IMR-90 (cell line): Measurements from ENCODE around the gene SGK1. TPM values are rescaled to one million over a fixed set of nuclear protein-coding genes. Genes with fewer than 3 reads are reported as not detected.

Experiments used
- ATAC-seq: fragments of 200-7000 bp; cut with Tn5 transposase; 2 replicates; pipeline ENCODE4 v1.9.1; 2020; ENCODE audit warnings: low read depth, mild to moderate bottlenecking, moderate library complexity
- BruUV-seq: library from RNA; stranded (reverse); fragments of 400-500 nt; replicated peaks from 2 replicates; lab custom pipeline; 2021; lab: Mats Ljungman, UMichigan
- CTCF ChIA-PET: fragments of 300-600 bp; formaldehyde crosslinking; extraction: SDS; loops from one replicate; lab custom pipeline; 2021; ENCODE audit warnings: antibody characterized with exemption; lab: Yijun Ruan, JAX
- POLR2A ChIA-PET: fragments of 300-600 bp; sonication (Branson Sonifier 250); formaldehyde crosslinking; loops from one replicate; lab custom pipeline; 2022; ENCODE audit warnings: antibody characterized with exemption; ENCODE audit not compliant: unreplicated experiment; lab: Charles Lee
- DNase-seq: peaks from one replicate; pipeline ENCODE4 v3.0.0; 2013
- H2AFZ ChIP-seq: replicated peaks from 2 replicates; pipeline ENCODE3; 2013; ENCODE audit warnings: low read length, mild to moderate bottlenecking; ENCODE audit not compliant: poor library complexity
- H2AK5ac ChIP-seq: 2 replicates; pipeline ENCODE4 v1.6.1; 2013; ENCODE audit warnings: low read depth, low read length, inconsistent platforms
- H2AK9ac ChIP-seq: replicated peaks from 2 replicates; pipeline ENCODE3; 2013; ENCODE audit warnings: mild to moderate bottlenecking, low read depth, low read length, moderate library complexity; ENCODE audit not compliant: poor library complexity
- H2BK120ac ChIP-seq: 2 replicates; pipeline ENCODE4 v1.6.1; 2013; ENCODE audit warnings: low read depth, low read length, inconsistent platforms
- H2BK15ac ChIP-seq: 3 replicates; pipeline ENCODE4 v1.6.1; 2013; ENCODE audit warnings: low read depth, low read length, inconsistent platforms
- H2BK20ac ChIP-seq: 2 replicates; pipeline ENCODE4 v1.6.1; 2013; ENCODE audit warnings: low read depth, mild to moderate bottlenecking, inconsistent platforms, low read length, moderate library complexity
- H2BK5ac ChIP-seq: 2 replicates; pipeline ENCODE4 v1.6.1; 2013; ENCODE audit warnings: mild to moderate bottlenecking, low read depth, low read length, inconsistent platforms; ENCODE audit not compliant: poor library complexity, severe bottlenecking
- H3K14ac ChIP-seq: replicated peaks from 2 replicates; pipeline ENCODE4 v1.6.1; 2013; ENCODE audit warnings: low read depth, low read length, inconsistent platforms
- H3K18ac ChIP-seq: 2 replicates; pipeline ENCODE4 v1.6.1; 2013; ENCODE audit warnings: low read depth, low read length, control low read depth
- H3K23ac ChIP-seq: 2 replicates; pipeline ENCODE4 v1.6.1; 2013; ENCODE audit warnings: low read depth, low read length, inconsistent platforms
- H3K27ac ChIP-seq: 2 replicates; pipeline ENCODE4 v1.5.1; 2013; ENCODE audit warnings: mild to moderate bottlenecking, control low read depth, low read length; ENCODE audit not compliant: insufficient read depth
- H3K27me3 ChIP-seq: 2 replicates; pipeline ENCODE4 v1.6.1; 2013; ENCODE audit warnings: low read length; ENCODE audit not compliant: control insufficient read depth, insufficient read depth
- H3K36me3 ChIP-seq: 2 replicates; pipeline ENCODE4 v1.6.1; 2013; ENCODE audit warnings: low read length, mixed read lengths; ENCODE audit not compliant: control insufficient read depth, insufficient read depth
- H3K4ac ChIP-seq: 2 replicates; pipeline ENCODE4 v1.6.1; 2013; ENCODE audit warnings: low read depth, low read length, inconsistent platforms
- H3K4me1 ChIP-seq: 2 replicates; pipeline ENCODE4 v1.6.1; 2013; ENCODE audit warnings: low read length, mixed read lengths; ENCODE audit not compliant: control insufficient read depth, insufficient read depth
- H3K4me2 ChIP-seq: 2 replicates; pipeline ENCODE4 v1.6.1; 2013; ENCODE audit warnings: low read depth, mild to moderate bottlenecking, control low read depth, low read length, moderate library complexity
- H3K4me3 ChIP-seq: 2 replicates; pipeline ENCODE4 v1.5.1; 2013; ENCODE audit warnings: low read depth, mild to moderate bottlenecking, control low read depth, low read length, moderate library complexity; ENCODE audit not compliant: insufficient read depth
- H3K56ac ChIP-seq: 2 replicates; pipeline ENCODE4 v1.6.1; 2013; ENCODE audit warnings: low read length, inconsistent platforms; ENCODE audit not compliant: insufficient read depth; ENCODE audit errors: extremely low read depth
- H3K79me1 ChIP-seq, 2 experiments: 2 replicates each; pipeline ENCODE4 v1.6.1; 2013; ENCODE audit warnings: low read length in 2 of 2, inconsistent platforms in 1 of 2, low read depth in 1 of 2
- H3K9ac ChIP-seq: 2 replicates; pipeline ENCODE4 v1.6.1; 2013; ENCODE audit warnings: low read depth, low read length, control low read depth
- H3K9me1 ChIP-seq: 2 replicates; pipeline ENCODE4 v1.6.1; 2013; ENCODE audit warnings: low read length, inconsistent platforms; ENCODE audit not compliant: insufficient read depth
- H3K9me3 ChIP-seq: 2 replicates; pipeline ENCODE4 v1.6.1; 2013; ENCODE audit warnings: low read length; ENCODE audit not compliant: control insufficient read depth, insufficient read depth
- H4K20me1 ChIP-seq: 2 replicates; pipeline ENCODE4 v1.6.1; 2013; ENCODE audit warnings: low read length, inconsistent platforms; ENCODE audit not compliant: insufficient read depth
- H4K5ac ChIP-seq: 2 replicates; pipeline ENCODE4 v1.6.1; 2013; ENCODE audit warnings: mild to moderate bottlenecking, low read depth, low read length, control low read depth
- H4K8ac ChIP-seq, 2 experiments: 2 replicates each; pipeline ENCODE4 v1.6.1; 2013; ENCODE audit warnings: low read depth in 2 of 2, low read length in 2 of 2, control low read depth in 1 of 2, inconsistent platforms in 1 of 2
- H4K91ac ChIP-seq: 2 replicates; pipeline ENCODE4 v1.6.1; 2013; ENCODE audit warnings: low read depth, low read length, inconsistent platforms; ENCODE audit not compliant: insufficient read depth
- BHLHE40 ChIP-seq: fragments of 150-350 bp; IDR thresholded peaks from 2 replicates; pipeline ENCODE4 v1.6.1; 2016; ENCODE audit warnings: mild to moderate bottlenecking, low read depth, low read length
- CEBPB ChIP-seq: IDR thresholded peaks from 2 replicates; pipeline ENCODE4 v1.6.1; 2012; ENCODE audit warnings: low read depth, low read length, improper control_type of control experiment
- CHD1 ChIP-seq: IDR thresholded peaks from 2 replicates; pipeline ENCODE4 v1.6.1; 2012; ENCODE audit warnings: low read depth, low read length, improper control_type of control experiment
- CTCF ChIP-seq: conservative IDR thresholded peaks from 2 replicates; pipeline ENCODE4 v1.5.1; 2012; ENCODE audit warnings: mild to moderate bottlenecking, low read depth, low read length, improper control_type of control experiment
- ELK1 ChIP-seq: fragments of 150-350 bp; IDR thresholded peaks from 2 replicates; pipeline ENCODE4 v1.6.1; 2016; ENCODE audit warnings: low read depth, mild to moderate bottlenecking, low read length, moderate library complexity, borderline replicate concordance
- FOS ChIP-seq: fragments of 150-350 bp; IDR thresholded peaks from 2 replicates; pipeline ENCODE4 v1.6.1; 2016; ENCODE audit warnings: low read depth, low read length
- MAFK ChIP-seq: IDR thresholded peaks from 2 replicates; pipeline ENCODE4 v1.6.1; 2012; ENCODE audit warnings: low read depth, low read length, improper control_type of control experiment
- MAZ ChIP-seq: IDR thresholded peaks from 2 replicates; pipeline ENCODE4 v1.6.1; 2012; ENCODE audit warnings: low read depth, mild to moderate bottlenecking, low read length, improper control_type of control experiment, moderate library complexity, borderline replicate concordance
- MXI1 ChIP-seq: IDR thresholded peaks from 2 replicates; pipeline ENCODE4 v1.6.1; 2012; ENCODE audit warnings: low read depth, mild to moderate bottlenecking, low read length, moderate library complexity, borderline replicate concordance
- NFE2L2 ChIP-seq: fragments of 150-350 bp; IDR thresholded peaks from 2 replicates; pipeline ENCODE4 v1.6.1; 2016; ENCODE audit warnings: low read depth, mild to moderate bottlenecking, low read length
- POLR2A ChIP-seq: IDR thresholded peaks from 2 replicates; pipeline ENCODE4 v1.6.1; 2012; ENCODE audit warnings: mild to moderate bottlenecking, low read depth, low read length
- RAD21 ChIP-seq: IDR thresholded peaks from 2 replicates; pipeline ENCODE4 v1.6.1; 2012; ENCODE audit warnings: low read length, improper control_type of control experiment
- RCOR1 ChIP-seq: IDR thresholded peaks from 2 replicates; pipeline ENCODE4 v1.6.1; 2012; ENCODE audit warnings: mild to moderate bottlenecking, low read length, improper control_type of control experiment; ENCODE audit not compliant: insufficient replicate concordance
- RFX5 ChIP-seq: IDR thresholded peaks from 2 replicates; pipeline ENCODE4 v1.8.0; 2012; ENCODE audit warnings: low read depth, mild to moderate bottlenecking, low read length, moderate library complexity
- SMC3 ChIP-seq: fragments of 150-350 bp; IDR thresholded peaks from 2 replicates; pipeline ENCODE4 v1.6.1; 2016; ENCODE audit warnings: low read depth, mild to moderate bottlenecking, antibody characterized with exemption, low read length, moderate library complexity
- WGBS, 2 experiments: methylation state at CpG; one replicate each; pipeline versions ENCODE4 v1.1.5 to v1.1.7; 2013; ENCODE audit warnings: missing lambda C conversion rate in 2 of 2; ENCODE audit not compliant: insufficient read length in 1 of 2; ENCODE audit errors: extremely low coverage in 2 of 2; 5-methylcytosine and 5-hydroxymethylcytosine counted together
- dilution Hi-C: fragments of 300-500 bp; cut with HindIII; formaldehyde crosslinking; loops from one replicate; pipeline ENCODE4 v1.14.3; 2018; ENCODE audit warnings: low sequenced_read_pairs; ENCODE audit not compliant: unreplicated experiment
- in situ Hi-C: fragments of 300-500 bp; cut with MboI; formaldehyde crosslinking; loops from 3 replicates; pipeline ENCODE4 v1.14.3; 2019; ENCODE audit warnings: low sequenced_read_pairs, inconsistent platforms, mixed read lengths
- intact Hi-C: fragments of 100-400 bp; cut with micrococcal nuclease; formaldehyde crosslinking; loops from 2 replicates; pipeline ENCODE4 v1.10.0; 2022
- polyA plus RNA-seq, 3 experiments: library from polyadenylated mRNA; depleted of rRNA; stranded (reverse); fragments of >200 nt; gene quantifications; 2 replicates each; pipeline ENCODE4 v1.2.3, GENCODE V29; 2012; ENCODE audit warnings: low replicate concordance in 1 of 3
- total RNA-seq: library from RNA; depleted of rRNA; stranded (reverse); fragments of >200 nt; gene quantifications from 2 replicates; pipeline ENCODE4 v1.2.3, GENCODE V29; 2012
- TF ChIP-seq, protein P1 (sequence below): fragments of 150-350 bp; IDR thresholded peaks from 2 replicates; pipeline ENCODE4 v1.6.1; 2017; ENCODE audit warnings: mild to moderate bottlenecking, antibody characterized with exemption, low read length, low read depth

SGK1 gene
- total and polyA plus RNA-seq, 2 of the 4 experiments (the other 2 are of a cell fraction): 121 to 255 TPM

DNA sequence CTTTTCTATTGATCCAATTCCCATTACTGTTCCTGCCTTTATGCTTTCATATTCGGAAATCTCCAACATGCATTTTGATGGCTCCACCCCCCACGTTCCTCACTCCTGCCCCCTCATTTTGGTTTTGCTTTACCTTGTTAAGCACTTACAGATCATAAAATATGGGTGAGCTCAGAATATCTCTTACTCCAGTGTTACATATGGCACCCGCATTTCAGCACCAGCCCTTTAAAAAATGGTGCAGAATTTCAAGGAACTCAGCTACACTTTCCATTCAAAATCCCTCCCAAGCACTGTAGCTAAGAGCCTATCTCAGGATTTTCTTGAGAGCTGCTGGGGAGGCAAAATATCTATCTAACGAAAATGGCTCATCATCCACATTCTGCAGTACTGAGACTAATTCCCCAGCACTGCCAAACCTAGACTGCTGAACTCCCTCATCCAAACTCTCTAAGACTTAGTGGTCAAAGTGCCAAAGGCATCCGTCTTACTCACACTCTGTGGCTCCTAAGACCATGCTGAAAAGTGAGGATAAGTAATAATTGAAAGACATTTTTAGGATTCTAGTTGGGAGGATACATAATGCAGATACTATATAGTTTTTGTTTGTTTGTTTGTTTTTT lies 7.8 kb downstream of the SGK1 start:
- H4K5ac ChIP-seq: no peak overlapping the region
- DNase-seq (peak; percentile 35), ATAC-seq (no peak)
- no peak overlapping the region for H3K27ac ChIP-seq
- no peaks in the 10 kb centered on the region for H3K9me1 ChIP-seq
- H4K91ac ChIP-seq: no peak overlapping the region
- dilution Hi-C loops: no loop called here
- no peaks in the 10 kb centered on the region for H3K27me3 ChIP-seq
- H3K9ac ChIP-seq: no peak overlapping the region
- no peak overlapping the region for H3K56ac ChIP-seq
- intact Hi-C loops: no loop called here
- H2AK9ac ChIP-seq: no peak overlapping the region
- no peak overlapping the region for H3K4me3 ChIP-seq
- H3K14ac ChIP-seq: no peak overlapping the region
- H3K79me1 ChIP-seq: no peaks in the 10 kb centered on the region
- ChIA-PET CTCF (no interaction called here), POLR2A (interaction anchor here (0.6 kb wide), 1 partner anchor 115 kb away, joined by 3 read pairs; no protein-coding TSS in a partner anchor)
- H2BK20ac ChIP-seq: no peak overlapping the region
- H4K8ac ChIP-seq: no peak overlapping the region
- no peak overlapping the region for H3K23ac ChIP-seq
- in situ Hi-C loops: no loop called here
- H2BK120ac ChIP-seq: no peak overlapping the region
- H2BK15ac ChIP-seq: no peak overlapping the region; the same call in 2 of the 3 replicates
- no peak overlapping the region for H2AK5ac ChIP-seq
- no peak overlapping the region for H2BK5ac ChIP-seq
- TF ChIP-seq NFE2L2: no peak
- TF ChIP-seq CEBPB: no peak
- TF ChIP-seq RAD21: no peak
- TF ChIP-seq RCOR1: no peak
- no peak for TF ChIP-seq MXI1
- no peak for TF ChIP-seq MAFK
- TF ChIP-seq, protein P1, sequence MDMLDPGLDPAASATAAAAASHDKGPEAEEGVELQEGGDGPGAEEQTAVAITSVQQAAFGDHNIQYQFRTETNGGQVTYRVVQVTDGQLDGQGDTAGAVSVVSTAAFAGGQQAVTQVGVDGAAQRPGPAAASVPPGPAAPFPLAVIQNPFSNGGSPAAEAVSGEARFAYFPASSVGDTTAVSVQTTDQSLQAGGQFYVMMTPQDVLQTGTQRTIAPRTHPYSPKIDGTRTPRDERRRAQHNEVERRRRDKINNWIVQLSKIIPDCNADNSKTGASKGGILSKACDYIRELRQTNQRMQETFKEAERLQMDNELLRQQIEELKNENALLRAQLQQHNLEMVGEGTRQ: no peak
- TF ChIP-seq CTCF: no peak
- TF ChIP-seq POLR2A: no peak
- no peak for TF ChIP-seq BHLHE40
- TF ChIP-seq SMC3: no peak
- no peak for TF ChIP-seq FOS
- TF ChIP-seq ELK1: no peak
- no peak for TF ChIP-seq CHD1
- no peak for TF ChIP-seq RFX5
- no peak for TF ChIP-seq MAZ
- no peaks in the 10 kb centered on the region for H4K20me1 ChIP-seq
- BruUV-seq: no TSS peak
- no peak overlapping the region for H3K4me2 ChIP-seq
- H2AFZ ChIP-seq: no peak overlapping the region
- no peaks in the 10 kb centered on the region for H3K9me3 ChIP-seq
- no CpG with 5 or more reads among the region's 5 CpGs for WGBS, 2 experiments
- H3K4me1 ChIP-seq: no peaks in the 10 kb centered on the region
- H3K18ac ChIP-seq: no peak overlapping the region
- no peaks in the 10 kb centered on the region for H3K36me3 ChIP-seq
- H3K4ac ChIP-seq: no peak overlapping the region
